GM23338 (cell line): ENCODE results near the gene NUP98. TPM values are rescaled to one million over a fixed set of nuclear protein-coding genes. Genes with fewer than 3 reads are reported as not detected.
"Not testable (repeated sequence)": the region's sequence is repeated elsewhere in the genome, so short reads cannot be mapped to it uniquely, and the experiment has no call there.

ENCODE experiments used
- ATAC-seq: fragments of 200-7000 bp; cut with Tn5 transposase; 3 replicates; pipeline ENCODE4 v1.9.1; 2020
- DNase-seq: peaks from one replicate; pipeline ENCODE4 v3.0.0-alpha.2; 2015; ENCODE audit warnings: low spot score
- H2AFZ ChIP-seq: fragments of 200-600 bp; sonication (generic); 2 replicates; pipeline ENCODE4 v1.8.0; 2016; ENCODE audit warnings: antibody characterized with exemption, mild to moderate bottlenecking, moderate library complexity
- H3F3A ChIP-seq: fragments of 200-600 bp; sonication (generic); replicated peaks from 2 replicates; pipeline ENCODE4 v1.8.0; 2017; ENCODE audit warnings: antibody characterized with exemption, mixed run types, low read depth
- H3K27ac ChIP-seq: fragments of 200-600 bp; sonication (generic); 2 replicates; pipeline ENCODE4 v1.6.1; 2016; ENCODE audit warnings: low read depth
- H3K27me3 ChIP-seq: fragments of 200-600 bp; sonication (generic); 2 replicates; pipeline ENCODE4 v1.8.0; 2016; ENCODE audit warnings: mild to moderate bottlenecking, mixed run types, moderate library complexity; ENCODE audit not compliant: insufficient read depth
- H3K36me3 ChIP-seq: fragments of 200-600 bp; sonication (generic); 2 replicates; pipeline ENCODE4 v1.8.0; 2016; ENCODE audit warnings: mild to moderate bottlenecking; ENCODE audit not compliant: insufficient read depth
- H3K4me1 ChIP-seq: fragments of 200-600 bp; sonication (generic); 2 replicates; pipeline ENCODE4 v1.8.0; 2016; ENCODE audit warnings: mild to moderate bottlenecking, moderate library complexity; ENCODE audit not compliant: insufficient read depth
- H3K4me2 ChIP-seq: fragments of 200-600 bp; sonication (generic); 2 replicates; pipeline ENCODE4 v1.7.1; 2017; ENCODE audit warnings: mixed run types
- H3K4me3 ChIP-seq: fragments of 200-600 bp; sonication (generic); 2 replicates; pipeline ENCODE4 v1.6.1; 2016; ENCODE audit warnings: mixed run types
- H3K79me2 ChIP-seq: fragments of 200-600 bp; sonication (generic); replicated peaks from 2 replicates; pipeline ENCODE4 v1.8.0; 2017; ENCODE audit warnings: mild to moderate bottlenecking; ENCODE audit not compliant: insufficient read depth
- H3K9me2 ChIP-seq: fragments of 200-600 bp; sonication (generic); 2 replicates; pipeline ENCODE4 v1.8.0; 2017; ENCODE audit not compliant: insufficient read depth
- H4K20me1 ChIP-seq: fragments of 200-600 bp; sonication (generic); replicated peaks from 2 replicates; pipeline ENCODE4 v1.8.0; 2017; ENCODE audit warnings: mild to moderate bottlenecking; ENCODE audit not compliant: insufficient read depth
- H3K27ac Mint-ChIP-seq: 2 replicates; pipeline ENCODE4 v1.8.0; 2020; ENCODE audit warnings: inconsistent platforms, mild to moderate bottlenecking, moderate library complexity, mixed read lengths
- H3K27me3 Mint-ChIP-seq: 3 replicates; pipeline ENCODE4 v1.8.0; 2022; ENCODE audit warnings: low read depth, mild to moderate bottlenecking, moderate library complexity, mixed read lengths, inconsistent platforms; ENCODE audit not compliant: insufficient read depth, poor library complexity
- H3K36me3 Mint-ChIP-seq: 3 replicates; pipeline ENCODE4 v1.8.0; 2021; ENCODE audit warnings: low read depth, mild to moderate bottlenecking, inconsistent platforms, moderate library complexity, mixed read lengths
- H3K4me1 Mint-ChIP-seq: 3 replicates; pipeline ENCODE4 v1.8.0; 2020; ENCODE audit warnings: mild to moderate bottlenecking, inconsistent platforms, mixed read lengths
- H3K4me3 Mint-ChIP-seq: 3 replicates; pipeline ENCODE4 v1.8.0; 2021; ENCODE audit warnings: moderate library complexity, mild to moderate bottlenecking, inconsistent platforms, mixed read lengths
- H3K9me3 Mint-ChIP-seq: 3 replicates; pipeline ENCODE4 v1.8.0; 2020; ENCODE audit warnings: moderate library complexity, mild to moderate bottlenecking, inconsistent platforms, mixed read lengths
- CREB1 ChIP-seq: fragments of 250-450 bp; sonication (Bioruptor Pico); IDR thresholded peaks from 2 replicates; pipeline ENCODE4 v1.5.0; 2020; ENCODE audit warnings: low read depth, mild to moderate bottlenecking, moderate library complexity
- CTCF ChIP-seq, 2 experiments: fragments of 200-600 bp in 1 of 2; sonication (generic) in 1 of 2; conservative IDR thresholded peaks; 2 replicates each; pipeline versions ENCODE4 v1.5.1 to v1.6.1; 2016 to 2017; ENCODE audit warnings: antibody characterized with exemption in 2 of 2, low read depth in 2 of 2, mild to moderate bottlenecking in 2 of 2, moderate library complexity in 1 of 2
- EZH2 ChIP-seq: fragments of 200-600 bp; sonication (generic); IDR thresholded peaks from one replicate; pipeline ENCODE4 v1.8.0; 2017; ENCODE audit warnings: antibody characterized with exemption, mild to moderate bottlenecking, low read depth; ENCODE audit not compliant: unreplicated experiment
- EZH2phosphoT487 ChIP-seq: fragments of 200-600 bp; sonication (generic); IDR thresholded peaks from one replicate; pipeline ENCODE4 v1.8.1; 2018; ENCODE audit warnings: antibody characterized with exemption; ENCODE audit not compliant: unreplicated experiment
- JUNB ChIP-seq: IDR thresholded peaks from one replicate; pipeline ENCODE4 v1.6.1; 2016; ENCODE audit warnings: antibody characterized with exemption; ENCODE audit not compliant: unreplicated experiment
- NANOG ChIP-seq: IDR thresholded peaks from 2 replicates; pipeline ENCODE4 v1.6.1; 2016; ENCODE audit warnings: antibody characterized with exemption, borderline replicate concordance
- POLR2AphosphoS5 ChIP-seq: IDR thresholded peaks from 2 replicates; pipeline ENCODE4 v1.6.1; 2016; ENCODE audit warnings: antibody characterized with exemption, low read depth
- REST ChIP-seq: IDR thresholded peaks from one replicate; pipeline ENCODE4 v1.6.1; 2018; ENCODE audit warnings: antibody characterized with exemption; ENCODE audit not compliant: unreplicated experiment
- STAT1 ChIP-seq: IDR thresholded peaks from one replicate; pipeline ENCODE4 v1.6.1; 2016; ENCODE audit warnings: antibody characterized with exemption; ENCODE audit not compliant: unreplicated experiment
- ZNF114 ChIP-seq: fragments of 250-450 bp; sonication (Bioruptor Pico); IDR thresholded peaks from 2 replicates; pipeline ENCODE4 v1.5.0; 2020; ENCODE audit warnings: mild to moderate bottlenecking, moderate library complexity
- ZNF462 ChIP-seq: fragments of 250-450 bp; sonication (Bioruptor Pico); IDR thresholded peaks from 2 replicates; pipeline ENCODE4 v1.5.0; 2020; ENCODE audit warnings: mild to moderate bottlenecking, moderate library complexity
- polyA plus RNA-seq: library from polyadenylated mRNA; unstranded; fragments of >200 nt; fragmentation: Nextera tagmentation; extraction: Ambion mirVana; gene quantifications from 2 replicates; pipeline ENCODE4 v1.2.1, GENCODE V29; 2016
- total RNA-seq: library from RNA; depleted of rRNA; stranded (reverse); fragments of >200 nt; shearing (Covaris generic); gene quantifications from 2 replicates; pipeline ENCODE4 v1.2.3, GENCODE V29; 2014

NUP98 gene
- total and polyA plus RNA-seq, 2 experiments from 2014 or later: 23.9 to 174 TPM

GRCh38 chr11:3815845-3816244 is 18.5 kb upstream of the NUP98 start:
- Mint-ChIP-seq H3K4me1 (peaks cover 16% of the 10 kb centered on the region), H3K36me3 (no peaks in the 10 kb centered on the region; the same call in 2 of the 3 replicates), H3K27me3 (peaks cover 6% of the 10 kb centered on the region), H3K27ac (no peak overlapping the region), H3K4me3 (no peak overlapping the region), H3K9me3 (no peaks in the 10 kb centered on the region; the same call in 2 of the 3 replicates)
- Histone ChIP-seq H3K4me1 (no peaks in the 10 kb centered on the region), H3K9me2 (no peaks in the 10 kb centered on the region), H3K79me2 (no peaks in the 10 kb centered on the region; the same call in 1 of the 2 replicates), H4K20me1 (peaks cover 2% of the 10 kb centered on the region; the same call in 1 of the 2 replicates), H3K27ac (no peak overlapping the region), H3K27me3 (no peaks in the 10 kb centered on the region), H3K36me3 (no peaks in the 10 kb centered on the region), H3K4me3 (no peak overlapping the region), H3F3A (no peaks in the 10 kb centered on the region), H3K4me2 (no peak overlapping the region), H2AFZ (no peak overlapping the region)
- DNase-seq: no peak
- no peak for ATAC-seq
- TF ChIP-seq REST (no peak), ZNF462 (CRISPR knock-in tag) (no peak), JUNB (no peak), POLR2AphosphoS5 (no peak), CTCF (conservative IDR thresholded peaks at IDR 0.05; ENCODE audit: low read depth in 2 of 2) (no peak), NANOG (no peak), EZH2 (no peak), ZNF114 (CRISPR knock-in tag) (no peak), CREB1 (CRISPR knock-in tag) (no peak), STAT1 (no peak), EZH2phosphoT487 (no peak)

GRCh38 chr11:3814832-3815231 is 17.5 kb upstream of the NUP98 start:
- not testable (repeated sequence) for H3K9me3 Mint-ChIP-seq, H3K9me2 ChIP-seq, ATAC-seq

More at GRCh38 chr11:3814832-3815231, 17.5 kb upstream of the NUP98 start:
- not testable (repeated sequence) for H3K36me3 Mint-ChIP-seq, H3K4me3 Mint-ChIP-seq, H3K27me3 Mint-ChIP-seq, H3K36me3 ChIP-seq, DNase-seq, H3K27ac ChIP-seq, H3K4me3 ChIP-seq, H3K4me2 ChIP-seq, H3K4me1 ChIP-seq, H2AFZ ChIP-seq, H3K79me2 ChIP-seq, H3K27me3 ChIP-seq, H4K20me1 ChIP-seq, H3F3A ChIP-seq
- Mint-ChIP-seq H3K4me1 (peaks cover 17% of the 10 kb centered on the region), H3K27ac (peak overlapping the region; percentile 65; the same call in 1 of the 2 replicates)
